Endothelial cell of umbilical vein (primary cell): ENCODE results near the gene C14orf132.

Experiments
- EZH2 ChIP-seq: IDR thresholded peaks from 2 replicates; pipeline ENCODE4 v1.6.1; 2012; ENCODE audit warnings: borderline replicate concordance, low read depth, mild to moderate bottlenecking, moderate library complexity, low read length, inconsistent platforms; ENCODE audit not compliant: severe bottlenecking
- FOS ChIP-seq: IDR thresholded peaks from 2 replicates; pipeline ENCODE4 v1.6.1; 2011; ENCODE audit warnings: mild to moderate bottlenecking, low read length, moderate library complexity, borderline replicate concordance; ENCODE audit not compliant: insufficient read depth
- JUN ChIP-seq: IDR thresholded peaks from 2 replicates; pipeline ENCODE4 v1.6.1; 2011; ENCODE audit warnings: borderline replicate concordance, low read depth; ENCODE audit not compliant: insufficient read length, insufficient read depth
- MYC ChIP-seq: IDR thresholded peaks from one replicate; pipeline ENCODE4 v1.6.1; 2011; ENCODE audit warnings: mild to moderate bottlenecking, low read depth, low read length
- POLR2A ChIP-seq: IDR thresholded peaks from 2 replicates; pipeline ENCODE4 v1.6.1; 2012; ENCODE audit warnings: low read depth, mild to moderate bottlenecking, control low read depth, low read length
- POLR2AphosphoS5 ChIP-seq: IDR thresholded peaks from 2 replicates; pipeline ENCODE4 v1.6.1; 2012; ENCODE audit warnings: low read depth, mild to moderate bottlenecking, control low read depth, low read length, moderate library complexity; ENCODE audit not compliant: insufficient read depth
- TF ChIP-seq, protein P1 (sequence below): IDR thresholded peaks from 2 replicates; pipeline ENCODE4 v1.6.1; 2011; ENCODE audit not compliant: insufficient read depth, insufficient read length
- TF ChIP-seq, protein P2 (sequence below), 2 donors: IDR thresholded peaks; 1 replicate in 1 of 2; 2 replicates in 1 of 2; pipeline ENCODE4 v1.5.1; 2011; ENCODE audit warnings: low read length in 2 of 2, mild to moderate bottlenecking in 2 of 2, moderate library complexity in 2 of 2, control low read depth in 1 of 2, inconsistent platforms in 1 of 2, low read depth in 1 of 2; ENCODE audit not compliant: insufficient read depth in 1 of 2; ENCODE audit errors: extremely low read depth in 1 of 2

GRCh38 chr14:96042248-96042930 is 3.2 kb downstream of the C14orf132 start:
- TF ChIP-seq POLR2AphosphoS5 (no peak), JUN (no peak), MYC (no peak), POLR2A (no peak), EZH2 (no peak), FOS (no peak)
- TF ChIP-seq, protein P1, sequence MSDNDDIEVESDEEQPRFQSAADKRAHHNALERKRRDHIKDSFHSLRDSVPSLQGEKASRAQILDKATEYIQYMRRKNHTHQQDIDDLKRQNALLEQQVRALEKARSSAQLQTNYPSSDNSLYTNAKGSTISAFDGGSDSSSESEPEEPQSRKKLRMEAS = no peak
- TF ChIP-seq, protein P2, sequence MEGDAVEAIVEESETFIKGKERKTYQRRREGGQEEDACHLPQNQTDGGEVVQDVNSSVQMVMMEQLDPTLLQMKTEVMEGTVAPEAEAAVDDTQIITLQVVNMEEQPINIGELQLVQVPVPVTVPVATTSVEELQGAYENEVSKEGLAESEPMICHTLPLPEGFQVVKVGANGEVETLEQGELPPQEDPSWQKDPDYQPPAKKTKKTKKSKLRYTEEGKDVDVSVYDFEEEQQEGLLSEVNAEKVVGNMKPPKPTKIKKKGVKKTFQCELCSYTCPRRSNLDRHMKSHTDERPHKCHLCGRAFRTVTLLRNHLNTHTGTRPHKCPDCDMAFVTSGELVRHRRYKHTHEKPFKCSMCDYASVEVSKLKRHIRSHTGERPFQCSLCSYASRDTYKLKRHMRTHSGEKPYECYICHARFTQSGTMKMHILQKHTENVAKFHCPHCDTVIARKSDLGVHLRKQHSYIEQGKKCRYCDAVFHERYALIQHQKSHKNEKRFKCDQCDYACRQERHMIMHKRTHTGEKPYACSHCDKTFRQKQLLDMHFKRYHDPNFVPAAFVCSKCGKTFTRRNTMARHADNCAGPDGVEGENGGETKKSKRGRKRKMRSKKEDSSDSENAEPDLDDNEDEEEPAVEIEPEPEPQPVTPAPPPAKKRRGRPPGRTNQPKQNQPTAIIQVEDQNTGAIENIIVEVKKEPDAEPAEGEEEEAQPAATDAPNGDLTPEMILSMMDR (IDR thresholded peaks at IDR 0.05; ENCODE audit: extremely low read depth in 1 of 2, insufficient read depth in 1 of 2, low read depth in 1 of 2, low read length in 2 of 2) = no peak
